Measurements from ENCODE around the gene ABHD17A. TPM values are rescaled to one million over a fixed set of nuclear protein-coding genes. Genes with fewer than 3 reads are reported as not detected.

The ABHD17A gene
- total RNA-seq, 1 experiment from 2014 or later: 42.1 TPM

- DNase-seq (ENCODE audit: low read depth): no peak
Observed at GRCh38 chr19:1839658-1840540, 45.4 kb downstream of the ABHD17A start.

- no peak for DNase-seq (ENCODE audit: low read depth)
Observed at GRCh38 chr19:1837625-1838105, 47.6 kb downstream of the ABHD17A start.

- DNase-seq (ENCODE audit: low read depth): no peak
Observed at GRCh38 chr19:1837222-1837565, 48.1 kb downstream of the ABHD17A start.

GRCh38 chr19:1836458-1837221 lies 48.7 kb downstream of the ABHD17A start:
- no peak for DNase-seq (ENCODE audit: low read depth)

- no peak for DNase-seq (ENCODE audit: low read depth)
Observed at GRCh38 chr19:1833540-1833939, 51.8 kb downstream of the ABHD17A start.

GRCh38 chr19:1832046-1832663 lies 53.1 kb downstream of the ABHD17A start:
- DNase-seq (ENCODE audit: low read depth): no peak

- DNase-seq (ENCODE audit: low read depth): no peak
Observed at GRCh38 chr19:1830978-1831377, 54.3 kb downstream of the ABHD17A start.

DNA sequence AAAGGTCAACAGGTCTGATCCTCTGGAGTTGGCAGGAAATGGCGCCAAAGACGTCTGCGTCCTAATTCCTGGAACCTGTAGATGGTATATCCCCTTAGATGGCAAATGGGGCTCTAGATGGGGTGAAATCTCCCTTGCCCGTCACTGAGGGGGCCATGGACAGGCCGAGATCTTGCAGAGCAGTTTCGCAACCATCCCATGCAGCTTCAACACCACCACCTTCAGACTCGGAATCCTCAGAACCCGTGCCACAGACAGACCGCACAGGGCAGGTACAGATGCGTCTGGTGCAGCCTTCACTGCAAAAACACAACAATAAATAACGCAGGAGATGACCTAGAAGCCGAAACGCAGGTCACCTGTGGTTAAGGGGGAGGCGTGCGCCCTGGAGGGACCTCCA lies 54.7 kb downstream of the ABHD17A start:
- DNase-seq (ENCODE audit: low read depth): no peak

GRCh38 chr19:1829958-1830357 lies 55.3 kb downstream of the ABHD17A start:
- no peak for DNase-seq (ENCODE audit: low read depth)

GRCh38 chr19:1828279-1829238 lies 56.7 kb downstream of the ABHD17A start:
- DNase-seq (ENCODE audit: low read depth): no peak

GRCh38 chr19:1827566-1828278 lies 57.6 kb downstream of the ABHD17A start:
- no peak for DNase-seq (ENCODE audit: low read depth)

Other genes starting within 250 kb of the ABHD17A start
- 60.9 and 62.7 TPM in 2 replicates for gene TCF3, start 232.9 kb downstream of the ABHD17A start, total RNA-seq (2014; rRNA removed; shearing (Covaris generic))
- gene ONECUT3, start 132.0 kb downstream of the ABHD17A start, total RNA-seq (2014; rRNA removed; shearing (Covaris generic)): not detected in 2 replicates
- gene ATP8B3, start 73.2 kb downstream of the ABHD17A start, total RNA-seq (2014; rRNA removed; shearing (Covaris generic)): 5.5 and 7.8 TPM in 2 replicates
- gene REXO1, start 37.0 kb downstream of the ABHD17A start, total RNA-seq (2014; rRNA removed; shearing (Covaris generic)): 3.3 and 3.5 TPM in 2 replicates
- 2.9 and 4.2 TPM in 2 replicates for gene KLF16, start 21.9 kb downstream of the ABHD17A start, total RNA-seq (2014; rRNA removed; shearing (Covaris generic))
- 1.3 and 2.4 TPM in 2 replicates for gene ADAT3, start 19.9 kb upstream of the ABHD17A start, total RNA-seq (2014; rRNA removed; shearing (Covaris generic))
- gene SCAMP4, start 19.9 kb upstream of the ABHD17A start, total RNA-seq (2014; rRNA removed; shearing (Covaris generic)): 55.2 and 67.9 TPM in 2 replicates
- 38.6 and 45.4 TPM in 2 replicates for gene CSNK1G2, start 55.7 kb upstream of the ABHD17A start, total RNA-seq (2014; rRNA removed; shearing (Covaris generic))
- gene BTBD2, start 130.2 kb upstream of the ABHD17A start, total RNA-seq (2014; rRNA removed; shearing (Covaris generic)): 37.0 and 42.1 TPM in 2 replicates
- 52.0 and 54.4 TPM in 2 replicates for gene MKNK2, start 165.7 kb upstream of the ABHD17A start, total RNA-seq (2014; rRNA removed; shearing (Covaris generic))
- gene MOB3A, start 210.8 kb upstream of the ABHD17A start, total RNA-seq (2014; rRNA removed; shearing (Covaris generic)): 24.2 and 26.6 TPM in 2 replicates
- gene IZUMO4, start 211.4 kb upstream of the ABHD17A start, total RNA-seq (2014; rRNA removed; shearing (Covaris generic)): 1.4 and 2.2 TPM in 2 replicates

Data from RPMI7951 (cell line).